SK-N-MC (cell line): ENCODE measurements around the gene DHCR7.

Source experiments
- EZH2 ChIP-seq: fragments of 200-600 bp; sonication (generic); IDR thresholded peaks from one replicate; pipeline ENCODE4 v1.6.1; 2017; ENCODE audit warnings: antibody characterized with exemption
- POLR2AphosphoS5 ChIP-seq: IDR thresholded peaks from 2 replicates; pipeline ENCODE4 v1.6.1; 2012; ENCODE audit warnings: mild to moderate bottlenecking, low read depth, low read length, borderline replicate concordance

DNA sequence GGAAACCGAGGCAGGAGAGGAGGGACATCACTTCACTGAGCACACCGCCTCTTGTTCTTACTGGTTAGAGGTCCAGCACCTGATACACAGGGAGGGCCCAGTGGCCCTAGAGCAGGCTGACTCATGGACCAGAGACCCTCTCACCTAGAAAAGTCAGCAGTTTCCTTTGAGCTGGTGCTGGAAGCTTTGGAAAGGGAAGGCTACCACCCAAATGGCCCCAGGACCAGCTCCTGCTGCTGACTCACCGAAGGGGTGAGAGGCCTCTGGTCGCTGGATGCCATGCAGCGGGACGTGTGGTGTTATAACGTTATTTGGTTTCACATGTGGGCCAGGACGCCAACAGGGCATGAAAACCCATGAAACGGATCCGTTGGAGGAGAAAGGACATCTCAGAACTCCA, 8.6 kb upstream of the DHCR7 start:
- no peak for TF ChIP-seq EZH2
- no peak for TF ChIP-seq POLR2AphosphoS5
